HG02970 (cell line): ENCODE data around the gene EFCAB9.

ENCODE experiments used
- ATAC-seq: cut with Tn5 transposase; IDR thresholded peaks from one replicate; pipeline ENCODE4 v1.9.1; 2021; ENCODE audit warnings: mild to moderate bottlenecking, moderate library complexity, moderate number of reproducible peaks; ENCODE audit not compliant: unreplicated experiment, low FRiP score

The EFCAB9 gene

GRCh38 chr5:172234031-172234430, 40.1 kb downstream of the EFCAB9 start:
- ATAC-seq, result no peak

GRCh38 chr5:172235132-172235780, 41.3 kb downstream of the EFCAB9 start:
- ATAC-seq, result no peak

DNA sequence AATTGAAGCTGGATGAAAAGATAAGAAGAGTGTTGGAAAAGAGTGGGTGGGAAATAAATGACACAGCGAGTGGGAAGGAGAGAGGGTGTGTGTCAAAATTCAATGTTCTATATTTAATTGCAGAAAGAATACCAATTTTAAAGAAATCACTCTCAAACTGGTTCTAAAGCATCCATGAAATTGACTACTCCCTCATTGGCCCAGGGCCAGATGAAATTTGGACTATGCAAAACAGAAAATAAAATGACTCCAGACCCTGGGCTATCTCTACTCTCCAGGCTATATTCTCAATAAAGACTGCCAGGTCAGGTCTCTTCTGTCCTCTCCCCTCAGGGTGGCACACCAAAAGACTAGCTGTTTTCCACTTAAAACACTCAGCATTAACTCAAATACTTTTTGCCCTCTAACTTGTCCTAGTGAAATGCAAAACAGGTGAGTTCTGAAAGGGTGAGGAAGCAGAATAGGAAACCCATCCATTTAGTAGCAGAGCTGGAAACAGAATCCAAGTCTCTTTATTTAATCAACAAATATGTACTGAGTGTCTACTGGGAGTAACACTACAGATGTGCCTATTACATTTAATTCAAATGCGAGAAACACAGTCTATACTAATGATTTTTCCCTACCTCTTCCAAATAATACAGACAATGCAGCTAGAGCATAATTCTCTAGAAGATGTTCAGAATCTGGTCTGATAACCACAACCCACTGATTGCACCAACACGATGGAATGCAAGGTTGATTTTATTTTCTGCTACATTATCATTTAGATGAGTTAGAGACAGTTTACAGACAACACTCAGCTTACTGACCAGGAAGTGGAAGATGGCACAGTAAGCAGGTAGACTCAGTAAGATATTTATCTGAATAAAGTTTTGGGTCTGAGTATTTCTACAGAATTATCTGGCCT, 42.1 kb downstream of the EFCAB9 start:
- ATAC-seq, result no peak

DNA sequence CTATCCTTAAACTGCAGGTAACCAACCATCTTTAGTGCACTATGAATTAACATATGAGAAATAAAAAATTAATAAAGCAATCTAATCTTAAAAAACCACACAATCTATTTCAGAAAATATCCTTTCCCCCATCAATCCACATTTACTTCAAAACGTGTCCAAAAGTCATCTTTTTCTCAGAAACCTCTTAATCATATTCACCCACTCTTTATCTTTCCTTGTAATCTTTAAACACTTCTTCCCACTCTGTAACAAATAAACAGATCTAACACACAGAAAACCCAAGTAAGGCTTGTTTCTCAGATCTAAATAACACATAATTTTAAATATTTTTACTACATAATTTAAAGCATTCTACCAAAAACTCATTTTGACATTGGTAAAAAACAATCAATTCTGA, 44.4 kb downstream of the EFCAB9 start:
- no peak for ATAC-seq

- no peak for ATAC-seq
These were observed 49.3 kb downstream of the EFCAB9 start for GRCh38 chr5:172243302-172243701.

DNA sequence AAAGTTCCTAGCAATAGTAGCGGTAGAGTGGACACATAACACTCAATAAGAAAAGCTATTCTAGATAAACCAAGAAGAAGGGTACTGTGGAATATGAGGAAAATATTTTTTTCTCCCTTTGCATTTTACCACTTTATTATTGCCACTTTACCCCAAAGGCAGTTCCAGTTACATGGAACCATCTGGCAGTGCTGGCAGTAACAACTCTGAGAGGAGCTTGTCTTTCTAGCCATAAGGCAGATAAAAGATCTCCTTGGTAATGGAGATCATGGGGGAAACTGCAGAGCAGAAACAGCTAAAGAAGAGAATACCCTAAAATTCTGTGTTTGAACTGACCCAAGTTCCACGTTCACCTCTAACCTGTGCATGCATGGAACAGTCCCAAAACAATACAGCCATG, 51.1 kb downstream of the EFCAB9 start:
- ATAC-seq, result no peak

- ATAC-seq, result no peak
These were observed 51.7 kb downstream of the EFCAB9 start for GRCh38 chr5:172245703-172246125.

DNA sequence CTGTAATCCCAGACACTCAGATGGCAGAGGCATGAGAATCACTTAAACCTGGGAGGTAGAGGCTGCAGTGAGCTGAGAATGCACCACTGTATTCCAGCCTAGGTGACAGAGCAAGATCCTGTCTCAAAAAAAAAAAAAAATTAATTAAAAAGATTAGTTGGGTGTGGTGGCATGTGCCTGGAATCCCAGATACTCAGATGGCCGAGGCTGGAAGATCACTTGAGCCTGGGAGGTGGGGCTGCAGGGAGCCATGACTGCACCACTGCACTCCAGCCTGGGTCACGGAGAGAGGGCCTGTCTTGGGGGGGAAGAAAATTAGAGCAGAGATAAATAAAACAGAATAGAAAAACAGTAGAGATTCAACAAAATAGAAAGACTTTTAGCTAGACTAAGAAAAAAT, 54.7 kb downstream of the EFCAB9 start:
- ATAC-seq, result no peak

DNA sequence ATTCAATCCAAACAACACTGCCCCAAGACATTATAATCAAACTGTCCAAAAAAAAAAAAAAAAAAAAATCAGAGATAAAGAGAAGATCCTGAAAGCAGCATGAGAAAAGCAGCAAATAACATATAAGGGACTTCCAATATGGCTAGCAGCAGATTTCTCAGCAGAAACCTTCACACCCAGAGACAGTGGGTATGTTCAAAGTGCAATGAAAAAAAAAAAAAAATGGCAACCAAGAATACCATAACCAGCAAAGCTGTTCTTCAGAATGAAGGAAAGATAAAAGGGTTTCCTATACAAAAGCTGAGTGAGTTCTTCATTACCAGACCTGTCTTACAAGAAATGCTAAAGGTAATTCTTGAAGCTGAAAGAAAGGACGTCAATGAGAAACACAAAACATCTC, 57.4 kb downstream of the EFCAB9 start:
- ATAC-seq, result no peak

GRCh38 chr5:172252501-172252900, 58.5 kb downstream of the EFCAB9 start:
- no peak for ATAC-seq
